Calu3 (cell line): ENCODE results near the gene NSUN6. TPM values are rescaled to one million over a fixed set of nuclear protein-coding genes. Genes with fewer than 3 reads are reported as not detected.

Experiments used
- BruUV-seq: library from RNA; stranded (reverse); fragments of 400-500 nt; replicated peaks from 2 replicates; lab custom pipeline; 2021; lab: Mats Ljungman, UMichigan
- CTCF ChIA-PET: fragments of 300-600 bp; sonication (Branson Sonifier 250); formaldehyde crosslinking; loops from one replicate; lab custom pipeline; 2022; ENCODE audit warnings: antibody characterized with exemption; lab: Charles Lee
- DNase-seq: peaks from one replicate; pipeline ENCODE4 v3.0.0; 2022
- H3K27ac Mint-ChIP-seq: one replicate; pipeline ENCODE4 v1.8.0; 2022; ENCODE audit warnings: mixed read lengths; ENCODE audit not compliant: unreplicated experiment
- H3K27me3 Mint-ChIP-seq: one replicate; pipeline ENCODE4 v1.8.0; 2022; ENCODE audit warnings: mixed read lengths; ENCODE audit not compliant: unreplicated experiment
- H3K36me3 Mint-ChIP-seq: one replicate; pipeline ENCODE4 v1.8.0; 2022; ENCODE audit warnings: mild to moderate bottlenecking, moderate library complexity, mixed read lengths; ENCODE audit not compliant: insufficient read depth, unreplicated experiment
- H3K4me1 Mint-ChIP-seq: one replicate; pipeline ENCODE4 v1.8.0; 2022; ENCODE audit warnings: mild to moderate bottlenecking, low read depth, mixed read lengths; ENCODE audit not compliant: unreplicated experiment
- H3K4me3 Mint-ChIP-seq: one replicate; pipeline ENCODE4 v1.8.0; 2022; ENCODE audit warnings: mild to moderate bottlenecking, low read depth, moderate library complexity, mixed read lengths; ENCODE audit not compliant: unreplicated experiment
- H3K9me3 Mint-ChIP-seq: one replicate; pipeline ENCODE4 v1.8.0; 2022; ENCODE audit warnings: low read depth, mixed read lengths; ENCODE audit not compliant: unreplicated experiment
- CTCF ChIP-seq: fragments of 200-600 bp; IDR thresholded peaks from one replicate; pipeline ENCODE4 v1.8.0; 2022; ENCODE audit warnings: antibody characterized with exemption; ENCODE audit not compliant: unreplicated experiment
- intact Hi-C: fragments of 100-400 bp; cut with micrococcal nuclease; formaldehyde crosslinking; loops from one replicate; pipeline ENCODE4 v1.10.0; 2022; ENCODE audit not compliant: unreplicated experiment
- total RNA-seq: library from RNA; stranded (reverse); gene quantifications from 2 replicates; pipeline ENCODE4 v1.2.3, GENCODE V29; 2022

The NSUN6 gene
- total RNA-seq, 1 experiment from 2014 or later = 10.5 TPM

- no peaks in the 10 kb centered on the region for H3K27me3 Mint-ChIP-seq
- peak overlapping the region; percentile 14 for H3K4me3 Mint-ChIP-seq
- CTCF ChIA-PET = interaction anchor here (1.1 kb wide), 1 partner anchor 18 kb away, joined by 3 read pairs; no protein-coding TSS in a partner anchor
- TF ChIP-seq CTCF = no peak
- H3K27ac Mint-ChIP-seq = peak overlapping the region; percentile 11
- H3K36me3 Mint-ChIP-seq = peaks cover 45% of the 10 kb centered on the region
- H3K4me1 Mint-ChIP-seq = peaks cover 38% of the 10 kb centered on the region
- BruUV-seq = no TSS peak
- intact Hi-C loops = loop anchor here (10.0 kb wide), 1 partner anchor 49 kb away; no protein-coding TSS in a partner anchor
- DNase-seq = no peak
- no peaks in the 10 kb centered on the region for H3K9me3 Mint-ChIP-seq
Observed at GRCh38 chr10:18665815-18666558, 14.6 kb upstream of the NSUN6 start.

GRCh38 chr10:18664841-18665478 is 13.6 kb upstream of the NSUN6 start:
- CTCF ChIA-PET = no interaction called here
- no TSS peak for BruUV-seq
- Mint-ChIP-seq H3K27me3 (no peaks in the 10 kb centered on the region), H3K27ac (peak overlapping the region; percentile 11), H3K9me3 (no peaks in the 10 kb centered on the region), H3K36me3 (peaks cover 47% of the 10 kb centered on the region), H3K4me3 (peak overlapping the region; percentile 14), H3K4me1 (peaks cover 40% of the 10 kb centered on the region)
- DNase-seq = no peak
- TF ChIP-seq CTCF = no peak
- intact Hi-C loops = loop anchor here (10.0 kb wide), 1 partner anchor 50 kb away; no protein-coding TSS in a partner anchor

GRCh38 chr10:18660816-18661431 is 9.5 kb upstream of the NSUN6 start:
- DNase-seq = no peak
- TF ChIP-seq CTCF = no peak
- peaks cover 49% of the 10 kb centered on the region for H3K36me3 Mint-ChIP-seq
- H3K4me1 Mint-ChIP-seq = peaks cover 27% of the 10 kb centered on the region
- no peaks in the 10 kb centered on the region for H3K9me3 Mint-ChIP-seq
- BruUV-seq = no TSS peak
- intact Hi-C loops = loop anchor here (10.0 kb wide), 1 partner anchor 54 kb away; no protein-coding TSS in a partner anchor
- H3K4me3 Mint-ChIP-seq = peak overlapping the region; percentile 85
- no peaks in the 10 kb centered on the region for H3K27me3 Mint-ChIP-seq
- CTCF ChIA-PET = no interaction called here
- peak overlapping the region; percentile 12 for H3K27ac Mint-ChIP-seq

GRCh38 chr10:18659819-18660535 is 8.6 kb upstream of the NSUN6 start:
- TF ChIP-seq CTCF = no peak
- Mint-ChIP-seq H3K4me3 (peak overlapping the region; percentile 85), H3K4me1 (peaks cover 18% of the 10 kb centered on the region), H3K27ac (peak overlapping the region; percentile 82), H3K9me3 (no peaks in the 10 kb centered on the region), H3K36me3 (peaks cover 49% of the 10 kb centered on the region), H3K27me3 (no peaks in the 10 kb centered on the region)
- intact Hi-C loops = loop anchor here (10.0 kb wide), 1 partner anchor 55 kb away; no protein-coding TSS in a partner anchor
- DNase-seq = peak; percentile 57
- TSS peak; percentile 40 for BruUV-seq
- CTCF ChIA-PET = interaction anchor here (0.7 kb wide), 1 partner anchor 902 kb away, joined by 3 read pairs; no protein-coding TSS in a partner anchor
